Calu3 (cell line): ENCODE data around the gene SLC22A17. TPM values are rescaled to one million over a fixed set of nuclear protein-coding genes. Genes with fewer than 3 reads are reported as not detected.

Source experiments
- BruUV-seq: library from RNA; stranded (reverse); fragments of 400-500 nt; replicated peaks from 2 replicates; lab custom pipeline; 2021; lab: Mats Ljungman, UMichigan
- CTCF ChIA-PET: fragments of 300-600 bp; sonication (Branson Sonifier 250); formaldehyde crosslinking; loops from one replicate; lab custom pipeline; 2022; ENCODE audit warnings: antibody characterized with exemption; lab: Charles Lee
- DNase-seq: peaks from one replicate; pipeline ENCODE4 v3.0.0; 2022
- H3K27ac Mint-ChIP-seq: one replicate; pipeline ENCODE4 v1.8.0; 2022; ENCODE audit warnings: mixed read lengths; ENCODE audit not compliant: unreplicated experiment
- H3K27me3 Mint-ChIP-seq: one replicate; pipeline ENCODE4 v1.8.0; 2022; ENCODE audit warnings: mixed read lengths; ENCODE audit not compliant: unreplicated experiment
- H3K36me3 Mint-ChIP-seq: one replicate; pipeline ENCODE4 v1.8.0; 2022; ENCODE audit warnings: mild to moderate bottlenecking, moderate library complexity, mixed read lengths; ENCODE audit not compliant: insufficient read depth, unreplicated experiment
- H3K4me1 Mint-ChIP-seq: one replicate; pipeline ENCODE4 v1.8.0; 2022; ENCODE audit warnings: mild to moderate bottlenecking, low read depth, mixed read lengths; ENCODE audit not compliant: unreplicated experiment
- H3K4me3 Mint-ChIP-seq: one replicate; pipeline ENCODE4 v1.8.0; 2022; ENCODE audit warnings: mild to moderate bottlenecking, low read depth, moderate library complexity, mixed read lengths; ENCODE audit not compliant: unreplicated experiment
- H3K9me3 Mint-ChIP-seq: one replicate; pipeline ENCODE4 v1.8.0; 2022; ENCODE audit warnings: low read depth, mixed read lengths; ENCODE audit not compliant: unreplicated experiment
- CTCF ChIP-seq: fragments of 200-600 bp; IDR thresholded peaks from one replicate; pipeline ENCODE4 v1.8.0; 2022; ENCODE audit warnings: antibody characterized with exemption; ENCODE audit not compliant: unreplicated experiment
- intact Hi-C: fragments of 100-400 bp; cut with micrococcal nuclease; formaldehyde crosslinking; loops from one replicate; pipeline ENCODE4 v1.10.0; 2022; ENCODE audit not compliant: unreplicated experiment
- total RNA-seq: library from RNA; stranded (reverse); gene quantifications from 2 replicates; pipeline ENCODE4 v1.2.3, GENCODE V29; 2022

Gene SLC22A17
- total RNA-seq, 1 experiment from 2014 or later: 0.61 TPM

GRCh38 chr14:23378612-23379220, 26.0 kb upstream of the SLC22A17 start:
- intact Hi-C loops: no loop called here
- no peak overlapping the region for H3K27ac Mint-ChIP-seq
- H3K27me3 Mint-ChIP-seq: peaks cover 98% of the 10 kb centered on the region
- TF ChIP-seq CTCF: no peak
- no TSS peak for BruUV-seq
- no peaks in the 10 kb centered on the region for H3K4me1 Mint-ChIP-seq
- H3K36me3 Mint-ChIP-seq: no peaks in the 10 kb centered on the region
- CTCF ChIA-PET: interaction anchor here (1.2 kb wide), 1 partner anchor 9 kb away, joined by 3 read pairs; no protein-coding TSS in a partner anchor
- no peak for DNase-seq
- no peak overlapping the region for H3K4me3 Mint-ChIP-seq
- no peaks in the 10 kb centered on the region for H3K9me3 Mint-ChIP-seq

GRCh38 chr14:23377573-23378563, 25.2 kb upstream of the SLC22A17 start:
- H3K4me3 Mint-ChIP-seq: no peak overlapping the region
- BruUV-seq: no TSS peak
- intact Hi-C loops: no loop called here
- H3K36me3 Mint-ChIP-seq: no peaks in the 10 kb centered on the region
- CTCF ChIA-PET: interaction anchor here (1.2 kb wide), 1 partner anchor 9 kb away, joined by 3 read pairs; no protein-coding TSS in a partner anchor
- no peak overlapping the region for H3K27ac Mint-ChIP-seq
- H3K27me3 Mint-ChIP-seq: peaks cover 95% of the 10 kb centered on the region
- no peaks in the 10 kb centered on the region for H3K9me3 Mint-ChIP-seq
- TF ChIP-seq CTCF: no peak
- H3K4me1 Mint-ChIP-seq: no peaks in the 10 kb centered on the region
- DNase-seq: no peak

- Mint-ChIP-seq H3K36me3 (no peaks in the 10 kb centered on the region), H3K27me3 (peaks cover 95% of the 10 kb centered on the region), H3K27ac (no peak overlapping the region), H3K9me3 (no peaks in the 10 kb centered on the region), H3K4me1 (no peaks in the 10 kb centered on the region), H3K4me3 (no peak overlapping the region)
- no peak for DNase-seq
- intact Hi-C loops: no loop called here
- no TSS peak for BruUV-seq
- CTCF ChIA-PET: no interaction called here
- no peak for TF ChIP-seq CTCF
Observed at GRCh38 chr14:23377198-23377550, 24.5 kb upstream of the SLC22A17 start.

- TF ChIP-seq CTCF: no peak
- H3K36me3 Mint-ChIP-seq: no peaks in the 10 kb centered on the region
- H3K9me3 Mint-ChIP-seq: no peaks in the 10 kb centered on the region
- H3K27ac Mint-ChIP-seq: no peak within 1 kb of the TSS
- peaks cover 95% of the 10 kb centered on the region for H3K27me3 Mint-ChIP-seq
- no peak within 1 kb of the TSS for H3K4me3 Mint-ChIP-seq
- CTCF ChIA-PET: interaction anchor here (0.8 kb wide), 1 partner anchor 47 kb away, joined by 3 read pairs; no protein-coding TSS in a partner anchor
- BruUV-seq: no TSS peak
- DNase-seq: no peak
- intact Hi-C loops: no loop called here
- no peaks in the 10 kb centered on the region for H3K4me1 Mint-ChIP-seq
Observed at GRCh38 chr14:23376482-23377197, 24.0 kb upstream of the SLC22A17 start, which contains the start of gene CMTM5. Gene CMTM5 (plus strand): TSS chr14:23377046. CDS start chr14:23377252, 206 bp downstream.
